GM12892 (cell line): Measurements from ENCODE around the gene VWA2.

Experiments
- POLR2A ChIP-seq: IDR thresholded peaks from 2 replicates; pipeline ENCODE4 v1.6.1; 2011; ENCODE audit warnings: low read depth, low read length, control low read depth
- POLR2AphosphoS5 ChIP-seq: IDR thresholded peaks from 2 replicates; pipeline ENCODE4 v1.6.1; 2011; ENCODE audit warnings: low read depth, low read length, control low read depth

GRCh38 chr10:114281461-114281860, 42.4 kb downstream of the VWA2 start:
- no peak for TF ChIP-seq POLR2A
- TF ChIP-seq POLR2AphosphoS5 = no peak
